IPS-NIHi7 (cell line): ENCODE data around the gene UBTF.

ENCODE experiments used
- DNase-seq: peaks from one replicate; pipeline ENCODE4 v3.0.0; 2012; ENCODE audit warnings: mixed read lengths; ENCODE audit errors: extremely low spot score

The UBTF gene

GRCh38 chr17:44219616-44220212 is at the start of gene UBTF:
Gene UBTF (minus strand): TSS chr17:44219675. CDS start chr17:44218229, 1,446 bp downstream.
- DNase-seq: peak; percentile 66

- no peak for DNase-seq
Observed at GRCh38 chr17:44268709-44269534, 49.4 kb upstream of the UBTF start.

DNA sequence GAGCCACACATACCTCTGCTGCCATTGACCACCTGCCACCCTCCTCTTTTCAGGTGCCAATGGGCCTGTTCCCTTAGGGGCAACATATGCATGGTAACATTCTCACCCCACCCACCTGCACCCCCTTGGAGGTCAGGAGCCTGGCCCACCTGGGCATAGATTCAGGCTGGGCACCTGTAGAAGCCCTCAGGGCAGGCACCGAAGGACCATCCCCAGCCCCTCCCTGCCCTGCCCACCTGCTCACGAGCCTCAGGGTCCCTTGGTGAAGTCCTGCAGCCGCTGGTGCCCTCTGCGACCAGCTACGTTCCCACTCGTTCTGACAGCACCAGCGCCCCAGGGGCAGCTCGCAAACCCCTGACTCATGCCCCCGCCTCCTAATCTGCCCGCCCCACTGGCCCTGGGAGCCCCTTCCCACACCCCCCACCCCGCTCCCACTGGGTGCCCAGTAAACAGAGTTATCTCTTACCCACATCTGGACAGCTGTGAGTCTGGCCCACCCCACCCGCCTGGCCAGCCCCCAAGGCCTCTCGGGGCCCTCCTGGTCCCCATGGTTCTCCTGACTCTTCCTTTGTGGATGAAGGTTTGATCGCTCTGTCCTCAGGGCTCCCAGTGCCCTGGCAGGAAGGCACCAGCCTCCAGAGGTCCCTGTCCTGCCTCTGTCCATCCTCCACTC is 48.5 kb upstream of the UBTF start, which contains the start of gene SLC4A1:
SLC4A1 (minus strand) TSS at position 318 of the 673 bp plus-strand sequence. CDS start 5,269 bp downstream, outside the sequence.
- DNase-seq: no peak

DNA sequence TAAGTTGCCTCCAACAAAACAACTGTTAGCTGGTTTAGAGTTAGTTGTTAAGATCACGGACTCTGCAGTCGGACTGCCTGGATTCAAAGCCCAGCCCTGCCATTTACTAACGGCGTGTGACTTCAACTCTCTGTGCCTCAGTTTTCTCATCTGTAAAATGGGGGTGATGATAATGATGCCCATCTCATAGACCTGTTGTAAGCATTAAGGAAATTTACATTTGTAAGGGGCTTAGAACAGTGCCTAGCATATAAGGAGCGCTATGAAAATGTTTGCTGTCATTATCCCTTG is 47.6 kb upstream of the UBTF start:
- DNase-seq: no peak

DNA sequence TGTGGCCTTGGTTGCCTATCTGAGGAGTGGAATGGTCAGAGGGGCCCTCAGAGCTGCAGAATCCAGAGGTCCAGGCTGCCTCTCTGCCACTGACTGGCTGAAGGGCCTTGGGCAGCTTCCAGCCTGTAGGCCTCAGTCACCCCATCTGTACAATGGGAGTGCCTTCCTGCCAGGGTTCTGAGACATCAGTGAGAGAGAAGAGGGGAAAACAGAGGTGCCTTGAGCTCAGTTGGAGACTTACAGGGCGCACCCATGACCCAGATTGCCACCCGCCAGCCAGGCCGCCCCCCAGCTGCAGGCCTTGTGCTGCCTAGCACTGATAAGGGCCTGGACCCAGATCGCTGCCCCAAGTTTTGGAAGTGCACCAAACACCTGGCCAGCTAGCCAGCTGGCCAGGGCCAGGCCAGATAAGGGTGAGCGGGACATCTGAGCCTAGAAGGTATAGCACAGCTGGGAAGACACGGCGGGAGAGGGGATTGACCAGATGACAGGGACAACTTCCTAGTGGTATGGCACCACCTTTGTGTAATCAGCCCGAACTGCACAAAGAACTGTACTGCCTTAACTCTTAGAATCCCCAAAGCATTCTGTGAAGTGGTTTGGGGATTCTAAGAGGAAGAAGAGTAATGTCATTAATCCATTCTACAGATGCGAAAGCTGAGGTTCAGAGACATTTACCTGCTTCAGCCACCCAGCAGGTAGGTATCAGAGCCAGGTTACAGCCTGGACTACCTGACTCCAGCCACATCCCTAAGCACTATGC is 47.1 kb upstream of the UBTF start:
- no peak for DNase-seq

DNA sequence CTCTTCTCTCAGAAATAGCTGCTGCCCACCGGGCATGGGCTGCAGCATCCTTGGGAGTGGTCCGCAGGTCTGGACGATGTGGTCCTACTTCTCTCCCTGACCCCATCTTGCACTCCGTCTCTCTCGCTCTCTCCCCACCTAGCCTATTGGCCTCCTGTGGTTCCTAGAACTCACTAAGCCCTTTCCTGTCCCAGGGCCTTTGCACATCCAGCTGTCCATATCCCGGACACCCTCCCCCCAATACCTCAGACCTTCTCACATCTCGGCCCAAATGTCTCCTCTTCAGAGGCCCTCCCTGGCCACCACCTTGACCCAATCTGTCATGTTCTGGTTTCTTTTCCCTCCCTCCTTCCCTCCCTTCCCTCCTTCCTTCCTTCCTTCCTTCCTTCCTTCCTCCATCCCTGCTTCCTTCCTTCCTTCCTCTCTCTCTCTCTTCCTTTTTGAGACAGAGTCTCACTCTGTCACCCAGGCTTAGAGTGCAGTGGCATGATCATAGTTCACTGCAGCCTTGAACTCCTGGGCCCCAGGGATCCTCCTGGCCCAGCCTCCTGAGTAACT is 43.9 kb upstream of the UBTF start:
- DNase-seq: no peak

- no peak for DNase-seq
Observed at GRCh38 chr17:44262654-44263225, 43.3 kb upstream of the UBTF start.

DNA sequence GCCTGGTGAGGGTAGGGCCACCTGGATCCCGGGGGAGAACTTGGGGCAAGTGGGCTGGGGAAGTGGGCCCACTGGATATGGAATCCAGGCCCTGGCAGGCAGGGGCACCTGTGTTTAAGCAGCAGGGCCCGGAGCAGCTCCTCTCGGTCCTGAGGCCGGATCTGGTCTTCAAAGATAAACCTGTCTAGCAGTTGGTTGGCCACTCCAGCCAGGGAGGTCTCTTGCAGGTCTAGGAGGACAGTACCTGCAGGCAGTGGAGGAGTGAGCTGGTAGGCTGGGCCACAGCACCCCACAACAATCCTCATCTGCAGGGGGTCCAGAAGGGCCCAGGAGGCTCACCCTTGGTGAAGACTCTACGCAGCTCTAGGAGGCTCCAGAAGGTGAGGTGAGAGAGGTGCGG is 40.8 kb upstream of the UBTF start:
- DNase-seq: no peak

GRCh38 chr17:44258811-44259351 is 39.4 kb upstream of the UBTF start:
- DNase-seq: no peak

GRCh38 chr17:44257815-44258760 is 38.6 kb upstream of the UBTF start:
- DNase-seq: no peak

GRCh38 chr17:44256671-44257070 is 37.2 kb upstream of the UBTF start:
- no peak for DNase-seq

- DNase-seq: no peak
Observed at GRCh38 chr17:44255915-44256314, 36.4 kb upstream of the UBTF start.

DNA sequence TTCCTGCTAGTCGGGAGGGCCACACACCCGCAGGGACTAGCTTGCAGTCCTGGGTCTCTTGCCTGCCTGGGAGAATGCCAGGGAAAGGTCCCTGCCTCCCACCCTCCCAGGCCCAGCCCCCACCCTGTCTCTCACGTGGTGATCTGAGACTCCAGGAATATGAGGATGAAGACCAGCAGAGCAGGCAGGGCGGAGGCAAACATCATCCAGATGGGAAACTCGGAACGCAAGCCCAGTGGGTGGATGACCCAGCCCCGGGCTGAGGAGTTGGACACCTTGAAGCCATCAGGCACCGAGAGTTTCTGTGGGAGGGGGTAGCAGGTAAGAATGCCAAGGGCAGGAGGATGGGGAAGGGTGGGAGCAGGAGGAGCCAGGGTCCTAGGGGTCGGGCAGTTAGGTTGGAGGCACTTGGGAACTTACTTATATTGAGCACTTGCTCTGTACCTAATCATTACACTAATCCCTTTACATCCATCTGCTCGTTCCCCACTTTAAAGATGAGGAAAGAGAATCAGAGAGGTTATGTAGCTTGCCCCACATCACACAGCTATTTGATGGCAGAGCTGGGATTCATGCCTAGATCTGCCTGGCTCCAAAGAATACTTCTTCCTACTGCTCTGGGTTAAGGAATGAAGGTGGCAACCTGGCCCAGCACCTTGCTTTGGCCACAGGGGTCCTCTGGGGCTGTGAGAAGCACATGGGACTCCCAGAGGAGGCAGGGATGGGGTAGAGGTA is 35.1 kb upstream of the UBTF start:
- no peak for DNase-seq

GRCh38 chr17:44253006-44253405 is 33.5 kb upstream of the UBTF start:
- DNase-seq: no peak

GRCh38 chr17:44251062-44251461 is 31.6 kb upstream of the UBTF start:
- DNase-seq: no peak

DNA sequence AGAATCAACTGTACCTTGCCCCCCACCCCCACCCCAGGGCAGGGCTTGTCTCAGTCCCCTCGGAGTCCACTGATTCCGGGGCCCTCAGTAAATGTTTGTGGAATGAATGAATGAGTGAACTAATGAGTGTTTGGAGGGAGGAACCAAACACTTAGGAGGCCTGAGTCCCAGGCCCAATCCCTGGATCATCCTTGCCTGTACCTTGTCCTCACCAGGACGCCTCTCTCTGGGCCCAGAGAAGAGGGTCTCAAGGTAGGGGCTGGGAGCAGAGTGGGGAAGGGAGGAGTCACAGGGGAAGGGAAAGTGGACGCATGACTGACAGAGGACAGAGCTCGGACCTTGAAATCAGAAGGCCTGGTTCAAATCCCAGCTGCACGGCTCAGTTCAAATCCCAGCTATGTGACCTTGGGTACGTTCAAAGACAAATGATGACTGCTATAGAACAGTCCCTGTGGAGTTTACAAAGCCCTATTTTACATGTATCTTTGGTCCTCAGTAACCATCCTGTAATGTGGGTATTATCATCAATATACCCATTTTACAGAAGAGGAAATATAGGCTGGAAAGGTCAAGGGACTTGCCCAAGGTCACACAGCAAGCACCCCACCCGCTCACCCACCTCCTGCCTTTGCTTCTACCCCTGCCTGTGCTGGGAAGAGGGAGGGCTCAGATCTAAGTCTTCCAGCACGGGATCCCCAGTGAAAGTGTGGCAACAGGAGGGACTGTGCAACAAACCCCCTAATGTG is 30.2 kb upstream of the UBTF start:
- DNase-seq: no peak

GRCh38 chr17:44247876-44248736 is 28.6 kb upstream of the UBTF start:
- no peak for DNase-seq

GRCh38 chr17:44247440-44247841 is 28.0 kb upstream of the UBTF start:
- DNase-seq: no peak
